B cell (primary cell): ENCODE data around the gene TMEM53. TPM values are rescaled to one million over a fixed set of nuclear protein-coding genes. Genes with fewer than 3 reads are reported as not detected.

Experiments used
- ATAC-seq: fragments of 200-7000 bp; cut with Tn5 transposase; one replicate; pipeline ENCODE4 v1.10.0; 2021; ENCODE audit warnings: low read depth, mild to moderate bottlenecking, moderate number of reproducible peaks, moderate library complexity
- CTCF ChIA-PET: fragments of 350-600 bp; sonication (Branson Sonifier 250); formaldehyde crosslinking; loops from one replicate; lab custom pipeline; 2021; ENCODE audit warnings: antibody characterized with exemption, inconsistent platforms; lab: Charles Lee
- POLR2A ChIA-PET: fragments of 350-600 bp; sonication (Branson Sonifier 250); formaldehyde crosslinking; loops from one replicate; lab custom pipeline; 2021; ENCODE audit warnings: antibody characterized with exemption; lab: Charles Lee
- DNase-seq: peaks from one replicate; pipeline ENCODE4 v3.0.0; 2013
- H2AFZ ChIP-seq: 2 replicates; pipeline ENCODE4 v1.6.1; 2012; ENCODE audit warnings: mild to moderate bottlenecking, low read depth, low read length; ENCODE audit not compliant: insufficient read depth, poor library complexity, severe bottlenecking
- H3K27ac ChIP-seq, 2 donors: 1 replicate in 1 of 2; 2 replicates in 1 of 2; pipeline ENCODE4 v1.5.1; 2012 to 2013; ENCODE audit warnings: low read length in 2 of 2, mild to moderate bottlenecking in 2 of 2, moderate library complexity in 1 of 2
- H3K27me3 ChIP-seq, 4 experiments: fragments of 200-600 bp in 1 of 4; sonication (generic) in 1 of 4; replicated peaks in 1 of 4; 1 replicate in 2 of 4; 2 replicates in 2 of 4; pipeline versions ENCODE4 v1.6.1 to v1.7.0; 2013 to 2016; ENCODE audit warnings: low read length in 3 of 4, mild to moderate bottlenecking in 2 of 4, mixed read lengths in 1 of 4, moderate library complexity in 1 of 4; ENCODE audit not compliant: insufficient read depth in 4 of 4, control insufficient read depth in 3 of 4; ENCODE audit errors: control extremely low read depth in 1 of 4
- H3K36me3 ChIP-seq, 2 experiments: replicated peaks in 1 of 2; 1 replicate in 1 of 2; 2 replicates in 1 of 2; pipeline versions ENCODE4 v1.6.1 to v1.7.1; 2013; ENCODE audit warnings: low read length in 1 of 2; ENCODE audit not compliant: insufficient read depth in 2 of 2, control insufficient read depth in 1 of 2; ENCODE audit errors: control extremely low read depth in 1 of 2, extremely low read depth in 1 of 2
- H3K4me1 ChIP-seq, 2 donors: fragments of 200-600 bp in 1 of 2; sonication (generic) in 1 of 2; 1 replicate in 1 of 2; 2 replicates in 1 of 2; pipeline versions ENCODE4 v1.5.1 to v1.6.1; 2013 to 2017; ENCODE audit warnings: low read length in 2 of 2; ENCODE audit not compliant: control insufficient read depth in 2 of 2, insufficient read depth in 2 of 2
- H3K4me2 ChIP-seq: replicated peaks from 2 replicates; pipeline ENCODE3; 2012; ENCODE audit warnings: mild to moderate bottlenecking, low read depth, low read length; ENCODE audit not compliant: poor library complexity, severe bottlenecking
- H3K4me3 ChIP-seq, 5 experiments: fragments of 200-600 bp in 1 of 5; sonication (generic) in 1 of 5; 1 replicate in 3 of 5; 2 replicates in 2 of 5; pipeline versions ENCODE4 v1.5.1 to v1.7.0; 2011 to 2016; ENCODE audit warnings: low read length in 4 of 5, mild to moderate bottlenecking in 4 of 5, low read depth in 2 of 5, control low read depth in 1 of 5, moderate library complexity in 1 of 5; ENCODE audit not compliant: insufficient read depth in 1 of 5; ENCODE audit errors: control extremely low read depth in 1 of 5, extremely low read depth in 1 of 5
- H3K79me2 ChIP-seq: fragments of 200-600 bp; sonication (generic); one replicate; pipeline ENCODE4 v1.6.0; 2016; ENCODE audit warnings: low read length; ENCODE audit not compliant: control insufficient read depth, insufficient read depth
- H3K9ac ChIP-seq: fragments of 200-600 bp; sonication (generic); 2 replicates; pipeline ENCODE4 v1.6.1; 2017; ENCODE audit warnings: mild to moderate bottlenecking, low read length, moderate library complexity
- H3K9me3 ChIP-seq, 3 donors: one replicate each; pipeline versions ENCODE4 v1.6.1 to v1.7.1; 2013; ENCODE audit warnings: low read length in 2 of 3; ENCODE audit not compliant: control insufficient read depth in 2 of 3, insufficient read depth in 1 of 3; ENCODE audit errors: control extremely low read depth in 1 of 3
- H4K20me1 ChIP-seq: 2 replicates; pipeline ENCODE4 v1.6.0; 2012; ENCODE audit warnings: mild to moderate bottlenecking, low read length; ENCODE audit not compliant: insufficient read depth, control insufficient read depth, poor library complexity, severe bottlenecking
- H3K27ac Mint-ChIP-seq: one replicate; pipeline ENCODE4 v1.8.0; 2021; ENCODE audit warnings: mixed read lengths
- H3K27me3 Mint-ChIP-seq: one replicate; pipeline ENCODE4 v1.8.0; 2021; ENCODE audit warnings: mixed read lengths
- H3K4me1 Mint-ChIP-seq: one replicate; pipeline ENCODE4 v1.8.0; 2021; ENCODE audit warnings: mixed read lengths
- H3K4me3 Mint-ChIP-seq: one replicate; pipeline ENCODE4 v1.8.0; 2021; ENCODE audit warnings: mixed read lengths
- H3K9me3 Mint-ChIP-seq: one replicate; pipeline ENCODE4 v1.8.0; 2022; ENCODE audit warnings: mixed read lengths; ENCODE audit not compliant: insufficient read depth
- EZH2 ChIP-seq: IDR thresholded peaks from 2 replicates; pipeline ENCODE4 v1.6.1; 2012; ENCODE audit warnings: borderline replicate concordance, low read depth, mild to moderate bottlenecking, moderate library complexity, low read length; ENCODE audit not compliant: insufficient read depth, poor library complexity, severe bottlenecking
- WGBS: methylation state at CpG from one replicate; pipeline ENCODE4 v1.1.5; 2013; ENCODE audit warnings: missing lambda C conversion rate; ENCODE audit not compliant: insufficient coverage; 5-methylcytosine and 5-hydroxymethylcytosine counted together
- intact Hi-C: fragments of 100-400 bp; cut with micrococcal nuclease; formaldehyde crosslinking; loops from one replicate; pipeline ENCODE4 v1.10.0; 2022
- polyA plus RNA-seq: library from polyadenylated mRNA; depleted of rRNA; stranded (reverse); fragments of >200 nt; gene quantifications from 2 replicates; pipeline ENCODE4 v1.2.3, GENCODE V29; 2012
- total RNA-seq, 2 donors: library from RNA; stranded (reverse); fragments of 120-200 nt in 1 of 2; gene quantifications; 1 replicate in 1 of 2; 2 replicates in 1 of 2; pipeline versions ENCODE4 v1.2.3 to v1.2.4, GENCODE V29; 2013 to 2022
- TF ChIP-seq, protein P1 (sequence below): fragments of 200-600 bp; IDR thresholded peaks from one replicate; pipeline ENCODE4 v1.8.0; 2022; ENCODE audit warnings: antibody characterized with exemption, mild to moderate bottlenecking

Gene TMEM53
- total and polyA plus RNA-seq, 2 donors (not counting 1 experiment from before 2014, with no cell fraction given), result 6.5 to 6.8 TPM

DNA sequence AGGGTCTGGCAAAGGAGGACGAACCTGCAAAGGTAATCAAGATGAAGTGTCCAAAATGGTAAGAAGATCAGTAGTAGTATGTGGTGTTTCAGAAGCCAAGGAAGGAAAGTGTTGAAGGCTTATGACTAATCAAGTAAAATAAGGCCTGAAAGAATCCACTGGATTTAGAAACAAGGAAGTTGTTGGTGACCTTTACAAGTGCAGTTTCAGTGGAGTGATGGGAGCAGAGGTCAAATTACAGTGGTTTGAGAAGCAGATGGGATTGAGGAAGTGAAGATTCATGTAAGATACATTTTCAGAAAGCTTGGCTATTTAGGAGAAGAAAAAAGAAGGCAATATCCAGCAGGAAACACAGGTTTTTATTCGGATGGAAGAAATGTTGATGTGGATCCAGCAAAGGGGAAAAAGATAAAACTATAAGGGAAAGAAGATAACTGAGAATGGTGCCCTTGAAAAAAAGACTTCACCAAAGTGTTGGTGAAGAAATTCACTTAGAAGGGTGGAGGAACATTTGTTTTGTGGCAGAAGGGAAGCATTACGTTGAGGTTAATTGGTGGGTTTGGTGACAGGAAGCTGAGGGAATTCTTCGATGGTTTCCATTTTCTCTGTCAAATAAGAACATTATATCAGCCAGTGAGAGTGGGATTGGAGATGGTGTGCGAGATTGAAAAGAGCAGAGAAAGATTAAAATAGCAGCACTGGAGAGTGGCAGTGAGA, 2.4 kb upstream of the TMEM53 start:
- Histone ChIP-seq H3K9ac (no peak overlapping the region), H3K36me3 (no peaks in the 10 kb centered on the region), H4K20me1 (no peaks in the 10 kb centered on the region), H3K79me2 (no peaks in the 10 kb centered on the region), H3K9me3 (no peaks in the 10 kb centered on the region), H3K27me3 (no peaks in the 10 kb centered on the region), H3K4me3 (no peak overlapping the region), H3K4me1 (peaks cover 34 to 41% of the 10 kb centered on the region in 2 donors), H3K4me2 (no peak overlapping the region), H2AFZ (peak overlapping the region; percentile 34), H3K27ac (no peak overlapping the region)
- H3K4me3 Mint-ChIP-seq, result no peak overlapping the region
- H3K27ac Mint-ChIP-seq, result no peak overlapping the region
- ChIA-PET CTCF (interaction anchor here (0.6 to 5.3 kb wide), 9 partner anchors 11 to 912 kb away, joined by 3 to 33 read pairs (median 3); no protein-coding TSS in a partner anchor), POLR2A (no interaction called here)
- peaks cover 31% of the 10 kb centered on the region for H3K4me1 Mint-ChIP-seq
- intact Hi-C loops, result no loop called here
- no peak for TF ChIP-seq EZH2
- TF ChIP-seq, protein P1, sequence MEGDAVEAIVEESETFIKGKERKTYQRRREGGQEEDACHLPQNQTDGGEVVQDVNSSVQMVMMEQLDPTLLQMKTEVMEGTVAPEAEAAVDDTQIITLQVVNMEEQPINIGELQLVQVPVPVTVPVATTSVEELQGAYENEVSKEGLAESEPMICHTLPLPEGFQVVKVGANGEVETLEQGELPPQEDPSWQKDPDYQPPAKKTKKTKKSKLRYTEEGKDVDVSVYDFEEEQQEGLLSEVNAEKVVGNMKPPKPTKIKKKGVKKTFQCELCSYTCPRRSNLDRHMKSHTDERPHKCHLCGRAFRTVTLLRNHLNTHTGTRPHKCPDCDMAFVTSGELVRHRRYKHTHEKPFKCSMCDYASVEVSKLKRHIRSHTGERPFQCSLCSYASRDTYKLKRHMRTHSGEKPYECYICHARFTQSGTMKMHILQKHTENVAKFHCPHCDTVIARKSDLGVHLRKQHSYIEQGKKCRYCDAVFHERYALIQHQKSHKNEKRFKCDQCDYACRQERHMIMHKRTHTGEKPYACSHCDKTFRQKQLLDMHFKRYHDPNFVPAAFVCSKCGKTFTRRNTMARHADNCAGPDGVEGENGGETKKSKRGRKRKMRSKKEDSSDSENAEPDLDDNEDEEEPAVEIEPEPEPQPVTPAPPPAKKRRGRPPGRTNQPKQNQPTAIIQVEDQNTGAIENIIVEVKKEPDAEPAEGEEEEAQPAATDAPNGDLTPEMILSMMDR, result no peak
- H3K9me3 Mint-ChIP-seq, result no peaks in the 10 kb centered on the region
- WGBS, result 67% methylated on average over 4 of the region's 5 CpGs
- DNase-seq (no peak), ATAC-seq (no peak)
- no peaks in the 10 kb centered on the region for H3K27me3 Mint-ChIP-seq

DNA sequence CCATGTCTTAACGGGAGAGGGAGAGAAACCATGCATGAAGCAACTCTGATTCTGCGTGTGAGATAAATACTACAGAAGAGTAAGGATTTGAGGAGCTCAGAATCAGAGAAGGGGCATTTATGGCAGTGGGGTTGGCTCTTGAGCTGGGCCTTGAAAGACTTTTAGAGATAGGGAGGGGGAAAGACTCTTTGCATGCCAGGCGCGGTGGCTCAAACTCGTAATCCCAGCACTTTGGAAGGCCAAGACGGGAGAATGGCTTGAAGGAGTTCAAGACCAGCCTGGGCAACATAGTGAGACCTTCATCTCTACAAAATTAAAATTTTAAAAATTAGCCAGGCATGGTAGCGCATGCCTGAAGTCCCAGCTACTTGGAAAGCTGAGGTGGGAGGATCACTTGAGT, 905 bp upstream of the TMEM53 start:
- CTCF ChIA-PET, result interaction anchor here (0.7 to 5.3 kb wide), 8 partner anchors 20 to 46 kb away, joined by 3 to 33 read pairs (median 6); no protein-coding TSS in a partner anchor
- peak overlapping the region in 2 of 5 experiments; percentile 85 to 88 for H3K4me3 ChIP-seq
- no peak for DNase-seq
- H3K4me1 ChIP-seq, result peaks cover 34 to 50% of the 10 kb centered on the region in 2 donors
- H3K79me2 ChIP-seq, result no peaks in the 10 kb centered on the region
- no peaks in the 10 kb centered on the region for H3K9me3 Mint-ChIP-seq
- POLR2A ChIA-PET, result interaction anchor here (1.0 to 2.3 kb wide), 4 partner anchors 20 to 664 kb away, joined by 3 to 20 read pairs (median 4); partner anchors contain the start of gene TOE1
- no peaks in the 10 kb centered on the region for H3K27me3 Mint-ChIP-seq
- H3K4me2 ChIP-seq, result peak overlapping the region; percentile 98
- peak overlapping the region in 1 of 2 donors; percentile 94 for H3K27ac ChIP-seq
- no peaks in the 10 kb centered on the region for H3K9me3 ChIP-seq
- no peaks in the 10 kb centered on the region for H3K27me3 ChIP-seq
- ATAC-seq, result no peak
- H4K20me1 ChIP-seq, result no peaks in the 10 kb centered on the region
- peak overlapping the region; percentile 91 for H3K4me3 Mint-ChIP-seq
- peak overlapping the region; percentile 93 for H3K9ac ChIP-seq
- peaks cover 35% of the 10 kb centered on the region for H3K4me1 Mint-ChIP-seq
- 93% methylated on average over 2 of the region's 7 CpGs for WGBS
- H3K27ac Mint-ChIP-seq, result peak overlapping the region; percentile 96
- H2AFZ ChIP-seq, result no peak overlapping the region
- H3K36me3 ChIP-seq, result no peaks in the 10 kb centered on the region
- TF ChIP-seq, protein P1, result no peak
- no peak for TF ChIP-seq EZH2
- intact Hi-C loops, result no loop called here
